Activated gamma-delta T cell (primary cell): ENCODE data around the gene PANK3.
"Not testable (repeated sequence)": the region's sequence is repeated elsewhere in the genome, so short reads cannot be mapped to it uniquely, and the experiment has no call there.

Experiments used
- DNase-seq: peaks from one replicate; lab custom pipeline; 2025; lab: John Stamatoyannopoulos, UW
- total RNA-seq, 2 donors: gene quantifications; one replicate each; lab custom pipeline; 2026; lab: John Stamatoyannopoulos, UW

Gene PANK3
- 183 to 228 reads per million in 2 donors for total RNA-seq

GRCh38 chr5:168578538-168579487 is at the start of gene PANK3:
Gene PANK3, minus strand, starts transcription at chr5:168579368. Its CDS starts 85 bp downstream, at chr5:168579283.
- no peak for DNase-seq

- DNase-seq, result no peak
Measured at GRCh38 chr5:168624850-168625364, 45.7 kb upstream of the PANK3 start.

- DNase-seq, result no peak
Measured at GRCh38 chr5:168620807-168621206, 41.6 kb upstream of the PANK3 start.

- no peak for DNase-seq
Measured at GRCh38 chr5:168614661-168615060, 35.5 kb upstream of the PANK3 start.

GRCh38 chr5:168613996-168614395 is 34.8 kb upstream of the PANK3 start:
- DNase-seq, result no peak

DNA sequence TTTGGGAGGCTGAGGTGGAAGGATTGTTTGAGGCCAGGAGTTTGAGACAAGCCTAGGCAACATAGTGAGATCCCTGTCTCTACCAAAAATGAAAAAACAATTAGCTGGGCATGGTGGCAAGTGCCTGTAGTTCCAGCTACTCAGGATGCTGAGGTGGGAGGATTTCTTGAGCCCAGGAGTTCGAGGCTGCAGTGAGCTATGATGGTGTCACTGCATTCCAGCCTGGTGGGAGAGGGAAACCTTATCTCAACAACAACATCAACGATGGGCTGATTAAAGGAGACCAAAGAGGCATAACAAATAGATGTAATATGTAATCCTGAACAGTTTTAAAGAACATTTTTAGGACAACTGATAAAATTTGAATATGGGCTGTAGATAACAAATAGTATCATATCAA is 34.2 kb upstream of the PANK3 start:
- no peak for DNase-seq

DNA sequence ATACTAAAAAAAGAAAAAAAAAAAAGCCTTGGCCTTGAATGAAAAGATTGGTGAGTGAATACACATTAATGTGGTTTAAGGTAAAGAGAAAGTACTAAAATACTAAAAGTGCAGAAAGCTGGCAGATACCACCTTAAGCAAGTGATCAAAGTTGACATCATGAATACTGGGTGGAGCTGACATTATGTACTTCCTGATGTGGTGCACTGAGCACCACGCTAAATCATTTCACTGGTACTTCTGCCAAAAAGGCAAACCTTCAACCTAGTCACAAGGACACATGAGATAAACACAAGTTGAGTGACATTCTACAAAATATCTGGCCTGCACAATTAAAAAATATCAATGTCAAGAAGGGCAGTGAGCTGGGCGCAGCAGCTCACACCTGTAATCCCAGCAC is 33.8 kb upstream of the PANK3 start:
- no peak for DNase-seq

DNA sequence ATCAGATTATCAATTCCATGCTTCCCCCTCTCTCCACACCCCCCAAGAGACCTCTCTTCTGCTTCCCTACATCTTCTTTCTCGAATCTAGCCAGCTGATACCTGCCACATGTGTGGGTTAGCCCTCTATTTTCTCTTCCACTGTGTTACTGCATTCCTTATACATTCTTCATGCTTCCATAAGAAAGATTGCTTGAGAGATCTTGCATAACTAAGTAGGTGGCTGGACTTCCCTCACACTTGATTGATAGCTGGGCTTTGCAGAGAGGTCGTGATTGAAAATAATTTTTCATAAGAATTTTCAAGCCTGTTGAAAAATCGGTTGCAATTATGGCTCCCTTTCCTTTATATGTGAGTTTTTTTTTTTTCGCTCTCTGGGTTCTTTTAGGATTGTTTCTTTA is 33.0 kb upstream of the PANK3 start:
- no peak for DNase-seq

- DNase-seq, result no peak
Measured at GRCh38 chr5:168611165-168611564, 32.0 kb upstream of the PANK3 start.

DNA sequence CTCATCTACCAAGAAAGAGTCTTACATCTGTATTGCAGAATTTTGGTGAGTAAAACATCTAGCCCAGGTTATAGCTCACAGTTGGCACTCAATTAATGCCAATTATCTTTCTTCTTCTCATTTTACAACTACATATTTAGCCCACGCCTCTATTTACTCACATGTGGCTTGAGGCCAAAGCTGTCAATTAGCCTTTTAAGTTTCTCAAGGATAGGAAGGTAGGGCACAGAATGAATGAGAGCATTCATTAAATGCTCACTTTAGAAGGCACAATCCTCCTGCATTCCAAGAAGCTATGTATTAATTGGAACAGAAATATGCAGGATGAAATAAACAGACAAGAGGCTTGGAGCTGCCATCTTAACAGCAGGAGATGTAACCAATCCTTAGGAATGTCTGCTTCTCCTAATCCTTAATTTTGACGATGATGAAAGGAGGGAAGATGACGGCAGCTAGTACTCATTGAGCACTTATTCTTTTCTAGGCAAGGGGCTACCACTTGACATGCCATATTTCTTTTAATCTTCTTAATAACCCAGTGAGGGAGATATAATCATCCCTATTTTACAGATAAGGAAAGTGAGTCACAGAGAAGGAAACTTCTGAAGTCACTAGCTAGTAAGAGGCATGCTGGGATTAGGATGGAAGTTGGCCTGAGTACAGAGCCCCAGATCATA is 30.8 kb upstream of the PANK3 start:
- DNase-seq, result no peak

- no peak for DNase-seq
Measured at GRCh38 chr5:168608821-168609220, 29.7 kb upstream of the PANK3 start.

DNA sequence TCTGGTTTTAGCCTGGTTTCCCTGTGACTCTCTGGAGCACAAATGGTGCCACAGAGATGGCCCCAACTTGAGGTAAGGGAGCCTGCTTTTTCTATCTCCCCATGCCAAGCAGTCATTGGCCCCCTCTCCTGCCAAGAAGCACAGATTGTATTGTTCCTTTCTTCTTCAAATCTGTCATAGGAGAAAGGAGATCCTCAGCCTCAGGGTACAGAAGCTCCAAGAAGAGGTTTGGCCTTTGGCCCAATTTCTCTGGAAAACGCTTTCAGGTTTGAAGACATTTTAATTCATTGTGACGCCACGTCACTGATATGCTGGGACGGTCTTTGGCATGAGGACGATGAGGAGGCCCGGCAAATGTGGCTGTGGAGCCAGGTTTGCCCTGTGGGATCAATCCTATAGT is 29.2 kb upstream of the PANK3 start:
- DNase-seq, result no peak

GRCh38 chr5:168607946-168608345 is 28.8 kb upstream of the PANK3 start:
- DNase-seq, result no peak

- no peak for DNase-seq
Measured at GRCh38 chr5:168606562-168606961, 27.4 kb upstream of the PANK3 start.

GRCh38 chr5:168604436-168604835 is 25.3 kb upstream of the PANK3 start:
- DNase-seq, result no peak

DNA sequence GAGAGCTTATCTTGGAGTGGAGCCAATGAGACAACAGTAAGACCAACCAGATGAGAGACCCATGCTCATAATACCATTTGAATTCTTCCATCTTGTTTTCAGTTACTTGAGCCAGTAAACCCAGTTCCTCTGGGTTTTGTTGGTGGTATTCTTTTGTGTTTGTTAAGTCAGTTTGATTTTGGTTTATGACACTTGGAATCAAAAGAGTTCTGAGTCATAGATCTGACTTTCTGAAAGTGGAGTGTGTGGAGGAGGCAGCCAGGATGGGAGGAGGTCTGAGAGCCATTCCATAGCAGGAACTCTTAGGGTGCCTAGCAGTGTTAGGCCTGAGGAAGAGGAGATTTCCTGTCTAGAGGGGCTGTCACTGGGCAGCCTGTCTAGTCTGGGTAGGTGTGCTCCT is 24.6 kb upstream of the PANK3 start:
- no peak for DNase-seq

- no peak for DNase-seq
Measured at GRCh38 chr5:168602517-168602916, 23.3 kb upstream of the PANK3 start.

DNA sequence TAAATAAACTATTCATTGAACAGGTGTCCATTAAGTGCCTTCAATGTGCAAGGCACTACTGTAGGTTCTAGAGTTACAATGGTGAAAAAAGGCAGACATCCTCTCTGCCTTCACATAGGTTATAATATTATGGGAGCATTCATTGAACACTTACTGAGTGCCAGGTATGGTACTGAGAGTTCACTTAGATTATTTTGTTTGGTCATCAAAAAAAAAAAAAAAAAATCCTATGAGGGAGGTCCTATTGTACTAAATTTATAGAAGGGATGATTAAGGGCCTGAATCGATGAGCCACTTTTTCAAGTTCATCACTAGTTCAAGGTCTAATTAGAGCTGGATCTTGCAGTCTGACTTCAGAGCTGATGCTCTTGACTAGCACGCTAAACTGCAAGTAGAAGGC is 22.8 kb upstream of the PANK3 start:
- no peak for DNase-seq

DNA sequence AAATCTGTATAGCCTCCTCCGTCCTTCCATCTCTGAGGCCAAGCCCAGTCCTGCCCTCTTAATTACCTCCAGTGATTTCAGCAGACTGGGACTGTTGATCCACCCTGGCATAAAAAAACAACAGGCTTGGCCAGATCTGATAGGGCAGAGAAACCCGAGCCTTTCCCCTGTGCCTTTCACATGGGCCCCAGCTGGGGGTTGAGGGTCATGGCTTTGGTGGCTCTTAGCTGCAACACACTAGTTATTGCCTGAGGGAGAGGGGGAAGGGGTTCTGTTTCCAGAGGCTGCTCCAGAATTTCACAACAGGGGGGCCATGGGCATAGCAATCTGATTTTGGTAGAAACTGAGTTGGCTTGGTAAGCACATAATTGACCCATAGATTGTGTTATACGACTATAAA is 21.2 kb upstream of the PANK3 start:
- no peak for DNase-seq

DNA sequence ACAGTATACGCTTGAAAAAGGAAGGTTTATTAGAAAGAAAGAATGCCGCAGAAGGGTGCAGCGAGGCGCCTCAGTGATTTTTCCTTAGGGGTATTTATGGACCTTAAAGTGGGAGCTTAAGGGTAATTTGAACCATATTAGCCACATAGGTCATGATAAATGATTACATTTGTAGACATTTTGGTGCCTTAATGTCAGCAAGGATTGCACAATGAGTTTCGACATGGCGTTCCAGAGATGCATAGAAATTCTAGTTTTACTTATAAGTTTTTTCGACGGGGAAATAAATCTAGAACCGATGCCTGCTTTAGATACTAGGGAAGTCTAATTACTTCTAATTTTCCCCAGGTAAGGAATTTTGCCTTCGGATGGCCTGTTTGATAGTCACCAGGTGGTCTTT is 20.7 kb upstream of the PANK3 start:
- DNase-seq, result no peak

DNA sequence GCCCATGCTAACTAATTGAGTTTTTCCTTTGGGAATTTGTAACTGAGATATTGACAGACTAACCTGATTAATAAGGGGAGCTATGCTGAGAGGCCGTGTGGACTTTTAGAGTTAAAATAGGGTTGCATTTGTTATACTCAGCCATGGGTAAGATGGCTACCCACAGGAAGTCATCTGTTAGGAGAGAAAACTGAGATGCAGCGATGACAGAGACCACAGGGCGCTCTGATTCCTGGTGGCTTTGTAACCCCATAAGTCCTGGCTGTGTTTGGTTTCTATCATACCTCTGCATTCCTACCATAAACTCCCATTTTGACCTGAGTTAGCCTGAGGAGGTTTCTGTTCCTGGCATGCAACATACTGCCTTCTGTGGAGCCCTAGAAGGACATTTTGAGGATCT is 19.5 kb upstream of the PANK3 start:
- DNase-seq, result no peak

DNA sequence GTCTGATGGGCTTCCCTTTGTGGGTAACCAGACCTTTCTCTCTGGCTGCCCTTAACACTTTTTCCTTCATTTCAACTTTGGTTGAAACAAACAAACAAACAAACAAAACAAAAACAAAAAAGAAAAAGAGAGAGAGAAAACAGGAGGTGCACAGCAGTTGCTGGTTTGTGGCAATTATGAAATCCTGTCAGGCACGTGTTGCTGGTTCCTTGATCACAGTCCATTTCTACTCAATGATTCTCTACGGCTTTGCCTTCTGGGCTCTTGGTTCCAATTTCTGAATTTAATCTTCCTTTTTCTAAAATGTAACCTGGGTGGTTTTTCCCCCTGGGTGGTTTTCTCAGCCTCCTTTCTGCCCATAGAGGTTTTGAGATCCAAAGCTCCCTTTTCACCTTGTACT is 17.8 kb upstream of the PANK3 start:
- DNase-seq, result no peak

- not testable (repeated sequence) for DNase-seq
Measured at GRCh38 chr5:168596122-168596521, 17.0 kb upstream of the PANK3 start.
